GM12878 (cell line): ENCODE measurements around the gene PPP1R17. TPM values are rescaled to one million over a fixed set of nuclear protein-coding genes. Genes with fewer than 3 reads are reported as not detected.

ENCODE experiments used
- ATAC-seq: fragments of 200-7000 bp; cut with Tn5 transposase; 3 replicates; pipeline ENCODE4 v1.9.1; 2020; ENCODE audit warnings: mild to moderate bottlenecking, moderate library complexity
- BruUV-seq: library from RNA; stranded (reverse); fragments of 400-500 nt; replicated peaks from 2 replicates; lab custom pipeline; 2021; lab: Mats Ljungman, UMichigan
- CTCF ChIA-PET: fragments of 300-600 bp; sonication (Branson Sonifier 250); formaldehyde crosslinking; extraction: SDS; loops from one replicate; lab custom pipeline; 2021; ENCODE audit warnings: inconsistent platforms; lab: Yijun Ruan, JAX
- POLR2A ChIA-PET: fragments of 350-600 bp; formaldehyde crosslinking; extraction: SDS; loops from one replicate; lab custom pipeline; 2021; ENCODE audit warnings: inconsistent platforms; lab: Charles Lee
- RAD21 ChIA-PET: fragments of 300-600 bp; sonication (Branson Sonifier 250); formaldehyde crosslinking; loops from one replicate; lab custom pipeline; 2023; ENCODE audit warnings: antibody characterized with exemption; ENCODE audit not compliant: unreplicated experiment; lab: Charles Lee
- SMC1A ChIA-PET: fragments of 300-600 bp; sonication (Branson Sonifier 250); formaldehyde crosslinking; loops from one replicate; lab custom pipeline; 2023; ENCODE audit not compliant: unreplicated experiment, uncharacterized antibody; lab: Charles Lee
- DNase-seq: peaks from one replicate; pipeline ENCODE4 v3.0.0-alpha.2; 2011; ENCODE audit warnings: low read depth, low spot score
- FAIRE-seq: peaks from 3 replicates; lab custom pipeline; 2011; peaks lifted over from hg19 to GRCh38; lab: Jason Lieb, UNC
- H2AFZ ChIP-seq: 2 replicates; pipeline ENCODE4 v1.6.0; 2011; ENCODE audit warnings: low read depth, low read length, control low read depth; ENCODE audit not compliant: control insufficient read depth
- H3K27ac ChIP-seq: 2 replicates; pipeline ENCODE4 v1.5.1; 2011; ENCODE audit warnings: control low read depth; ENCODE audit not compliant: control insufficient read depth, insufficient read depth
- H3K27me3 ChIP-seq, 2 experiments: replicated peaks in 1 of 2; 2 replicates each; pipeline versions ENCODE4 v1.6.0 to v1.6.1; 2011; ENCODE audit warnings: low read length in 1 of 2; ENCODE audit not compliant: control insufficient read depth in 2 of 2, insufficient read depth in 2 of 2
- H3K36me3 ChIP-seq, 2 experiments: 2 replicates each; pipeline ENCODE4 v1.5.1; 2011; ENCODE audit warnings: low read length in 1 of 2; ENCODE audit not compliant: control insufficient read depth in 2 of 2, insufficient read depth in 2 of 2
- H3K4me1 ChIP-seq: 2 replicates; pipeline ENCODE4 v1.6.1; 2011; ENCODE audit warnings: mild to moderate bottlenecking, low read length, moderate library complexity, mixed read lengths; ENCODE audit not compliant: control insufficient read depth, insufficient read depth
- H3K4me2 ChIP-seq: 2 replicates; pipeline ENCODE4 v1.6.0; 2011; ENCODE audit warnings: control low read depth; ENCODE audit not compliant: control insufficient read depth, insufficient read depth
- H3K4me3 ChIP-seq: fragments of 200-600 bp; sonication (generic); 2 replicates; pipeline ENCODE4 v1.5.1; 2016
- H3K79me2 ChIP-seq: 2 replicates; pipeline ENCODE4 v1.6.0; 2011; ENCODE audit warnings: low read length; ENCODE audit not compliant: control insufficient read depth, insufficient read depth
- H3K9ac ChIP-seq: 2 replicates; pipeline ENCODE4 v1.8.0; 2011; ENCODE audit warnings: low read length, control low read depth, mixed read lengths; ENCODE audit not compliant: control insufficient read depth, insufficient read depth
- H3K9me3 ChIP-seq: replicated peaks from 3 replicates; pipeline ENCODE4 v1.5.1; 2011; ENCODE audit warnings: mild to moderate bottlenecking, low read length; ENCODE audit not compliant: control insufficient read depth, insufficient read depth
- H4K20me1 ChIP-seq: 2 replicates; pipeline ENCODE4 v1.6.0; 2011; ENCODE audit not compliant: control insufficient read depth, insufficient read depth
- ASH2L ChIP-seq: fragments of 300-600, 200-600 bp; sonication (generic); IDR thresholded peaks from 2 replicates; pipeline ENCODE4 v1.6.1; 2017; ENCODE audit warnings: low read depth, mild to moderate bottlenecking, borderline replicate concordance
- ATF3 ChIP-seq: IDR thresholded peaks from 2 replicates; pipeline ENCODE4 v1.6.1; 2011; ENCODE audit warnings: low read depth, mild to moderate bottlenecking, low read length, moderate library complexity, borderline replicate concordance; ENCODE audit errors: extremely low read depth
- CEBPB ChIP-seq, 2 experiments: fragments of 150-350 bp in 1 of 2; IDR thresholded peaks; 2 replicates each; pipeline ENCODE4 v1.6.1; 2012 to 2014; ENCODE audit warnings: low read depth in 2 of 2, low read length in 2 of 2, borderline replicate concordance in 1 of 2, inconsistent platforms in 1 of 2
- GABPA ChIP-seq: IDR thresholded peaks from 2 replicates; pipeline ENCODE4 v1.6.1; 2014; ENCODE audit warnings: antibody characterized with exemption, low read depth, mild to moderate bottlenecking, inconsistent platforms
- HSF1 ChIP-seq: fragments of 150-350 bp; IDR thresholded peaks from 2 replicates; pipeline ENCODE4 v1.6.1; 2014; ENCODE audit warnings: mild to moderate bottlenecking, low read depth, low read length
- IRF4 ChIP-seq: IDR thresholded peaks from 2 replicates; pipeline ENCODE4 v1.6.1; 2011; ENCODE audit warnings: low read depth, low read length
- KDM1A ChIP-seq: fragments of 200-600 bp; sonication (generic); IDR thresholded peaks from 2 replicates; pipeline ENCODE4 v1.6.1; 2016; ENCODE audit warnings: borderline replicate concordance
- KLF5 ChIP-seq: fragments of 450-650 bp; IDR thresholded peaks from 2 replicates; pipeline ENCODE4 v1.6.1; 2014; ENCODE audit warnings: mild to moderate bottlenecking; ENCODE audit not compliant: partially characterized antibody
- LARP7 ChIP-seq: fragments of 450-650 bp; IDR thresholded peaks from 2 replicates; pipeline ENCODE4 v1.6.1; 2017; ENCODE audit warnings: mild to moderate bottlenecking
- RAD21 ChIP-seq: IDR thresholded peaks from 2 replicates; pipeline ENCODE4 v1.6.1; 2011; ENCODE audit warnings: mild to moderate bottlenecking, low read depth, low read length, moderate library complexity; ENCODE audit not compliant: insufficient read depth
- SIN3A ChIP-seq: IDR thresholded peaks from 2 replicates; pipeline ENCODE4 v1.6.1; 2012; ENCODE audit warnings: low read depth, low read length, improper control_type of control experiment
- SIX5 ChIP-seq: IDR thresholded peaks from 2 replicates; pipeline ENCODE4 v1.6.1; 2011; ENCODE audit warnings: mild to moderate bottlenecking, low read depth, low read length, moderate library complexity; ENCODE audit not compliant: severe bottlenecking
- SMC3 ChIP-seq: IDR thresholded peaks from 2 replicates; pipeline ENCODE4 v1.6.1; 2011; ENCODE audit warnings: low read length, improper control_type of control experiment, borderline replicate concordance
- SPI1 ChIP-seq: IDR thresholded peaks from 2 replicates; pipeline ENCODE4 v1.6.1; 2011; ENCODE audit warnings: low read depth, mild to moderate bottlenecking, low read length, moderate library complexity, borderline replicate concordance; ENCODE audit not compliant: insufficient read depth
- SUPT20H ChIP-seq: IDR thresholded peaks from 2 replicates; pipeline ENCODE4 v1.6.1; 2011; ENCODE audit warnings: low read depth, mild to moderate bottlenecking, low read length, moderate library complexity, borderline replicate concordance; ENCODE audit not compliant: control insufficient read depth
- YY1 ChIP-seq: IDR thresholded peaks from 2 replicates; pipeline ENCODE4 v1.6.1; 2011; ENCODE audit warnings: low read depth, mild to moderate bottlenecking, low read length
- ZBTB40 ChIP-seq: fragments of 450-650 bp; IDR thresholded peaks from 2 replicates; pipeline ENCODE4 v1.6.1; 2016; ENCODE audit warnings: mild to moderate bottlenecking, moderate library complexity, borderline replicate concordance
- ZNF384 ChIP-seq: IDR thresholded peaks from 2 replicates; pipeline ENCODE4 v1.6.1; 2012; ENCODE audit warnings: low read depth, mild to moderate bottlenecking, low read length, improper control_type of control experiment, borderline replicate concordance
- WGBS: methylation state at CpG from one replicate; pipeline ENCODE4 v1.1.6; 2016; ENCODE audit warnings: low lambda C conversion rate; ENCODE audit not compliant: insufficient replicate concordance, insufficient coverage; ENCODE audit errors: missing lambda C conversion rate; 5-methylcytosine and 5-hydroxymethylcytosine counted together
- in situ Hi-C: fragments of 300-500 bp; cut with MboI; formaldehyde crosslinking; loops from 9 replicates; pipeline ENCODE4 v1.14.3; 2018; ENCODE audit warnings: mixed read lengths
- intact Hi-C: fragments of 100-400 bp; cut with micrococcal nuclease; formaldehyde crosslinking; loops from one replicate; pipeline ENCODE4 v1.14.2; 2022; ENCODE audit not compliant: unreplicated experiment
- polyA plus RNA-seq, 11 experiments: library from polyadenylated mRNA; depleted of rRNA in 4 of 11; unstranded in 6 of 11; stranded (reverse) in 5 of 11; fragments of >200 nt; fragmentation: Nextera tagmentation in 4 of 11; fragmentation: Illumina TruSeq in 1 of 11; extraction: Ambion mirVana in 4 of 11; extraction: Trizol in 1 of 11; gene quantifications; 1 replicate in 1 of 11; 2 replicates in 10 of 11; pipeline versions ENCODE4 v1.2.1 to v1.2.3, GENCODE V29; 2011 to 2016; ENCODE audit warnings: inconsistent platforms in 2 of 11, missing spikeins in 2 of 11, low read depth in 1 of 11
- total RNA-seq, 4 experiments: library from RNA; depleted of rRNA in 3 of 4; stranded (reverse); fragments of >200 nt in 3 of 4; fragmentation: Illumina TruSeq in 1 of 4; extraction: Trizol in 1 of 4; gene quantifications; 2 replicates each; pipeline versions ENCODE4 v1.2.1 to v1.2.3, GENCODE V29; 2013 to 2021

PPP1R17 gene
- total and polyA plus RNA-seq, 10 of the 15 experiments (the other 5 are each of a cell fraction or from before 2014, with no cell fraction given): 0.05 to 0.28 (median 0.19) TPM; not detected in 7

GRCh38 chr7:31744294-31744874 lies 57.4 kb downstream of the PPP1R17 start:
- H3K9ac ChIP-seq: no peak overlapping the region
- intact Hi-C loops (loop anchor here (1.0 to 2.0 kb wide), 3 partner anchors 460 to 735 kb away; no protein-coding TSS in a partner anchor), in situ Hi-C loops (loop anchor here (5.0 to 10.0 kb wide), 3 partner anchors 458 to 740 kb away; no protein-coding TSS in a partner anchor)
- ChIA-PET RAD21 (interaction anchor here (0.7 to 1.7 kb wide), 3 partner anchors 37 to 459 kb away, joined by 3 to 25 read pairs (median 4); no protein-coding TSS in a partner anchor), SMC1A (interaction anchor here (0.9 to 1.8 kb wide), 10 partner anchors 21 to 604 kb away, joined by 3 to 20 read pairs (median 4); no protein-coding TSS in a partner anchor), CTCF (interaction anchor here (0.6 to 3.7 kb wide), 22 partner anchors 12 to 735 kb away, joined by 3 to 51 read pairs (median 4); no protein-coding TSS in a partner anchor), POLR2A (no interaction called here)
- no peaks in the 10 kb centered on the region for H3K36me3 ChIP-seq
- no peaks in the 10 kb centered on the region for H3K79me2 ChIP-seq
- FAIRE-seq: peak; percentile 82
- peak; percentile 89 for ATAC-seq
- H4K20me1 ChIP-seq: no peaks in the 10 kb centered on the region
- BruUV-seq: no TSS peak
- WGBS: 1% methylated on average over 4 of the region's 4 CpGs
- H3K27ac ChIP-seq: no peak overlapping the region
- DNase-seq: peak; percentile 33
- no peaks in the 10 kb centered on the region for H3K9me3 ChIP-seq
- H3K4me3 ChIP-seq: no peak overlapping the region
- no peak overlapping the region for H3K4me2 ChIP-seq
- no peak overlapping the region for H2AFZ ChIP-seq
- H3K27me3 ChIP-seq: no peaks in the 10 kb centered on the region
- no peaks in the 10 kb centered on the region for H3K4me1 ChIP-seq
- TF ChIP-seq SIX5: no peak
- TF ChIP-seq ZNF384: no peak
- TF ChIP-seq YY1: 0 out of 2 replicates have a peak, but pooled peaks have one; percentile 10
- TF ChIP-seq SPI1: no peak
- no peak for TF ChIP-seq CEBPB (IDR thresholded peaks at IDR 0.05; ENCODE audit: borderline replicate concordance in 1 of 2, low read depth in 2 of 2, low read length in 2 of 2)
- TF ChIP-seq KDM1A: no peak
- no peak for TF ChIP-seq IRF4
- no peak for TF ChIP-seq LARP7
- no peak for TF ChIP-seq SUPT20H
- no peak for TF ChIP-seq ZBTB40
- no peak for TF ChIP-seq HSF1
- TF ChIP-seq KLF5: no peak
- TF ChIP-seq GABPA: no peak
- no peak for TF ChIP-seq SIN3A
- no peak for TF ChIP-seq ASH2L
- peak; percentile 98 for TF ChIP-seq RAD21
- peak; percentile 95 for TF ChIP-seq SMC3
- 0 out of 2 replicates have a peak, but pooled peaks have one; percentile 14 for TF ChIP-seq ATF3
